ENCODE results near the gene CCDC3.

GRCh38 chr10:12906051-12906541 is 95.4 kb downstream of the CCDC3 start:
- no peak for TF ChIP-seq CTCF (IDR thresholded peaks at IDR 0.05; ENCODE audit: insufficient read depth, low read length, poor library complexity, severe bottlenecking)
- TF ChIP-seq EZH2phosphoT487 (conservative IDR thresholded peaks at IDR 0.05; ENCODE audit: low read length), result no peak
